GM21619 (cell line): ENCODE measurements around the gene CDH22.

ENCODE experiments used
- ATAC-seq: cut with Tn5 transposase; IDR thresholded peaks from one replicate; pipeline ENCODE4 v1.9.1; 2021; ENCODE audit not compliant: unreplicated experiment

Gene CDH22

GRCh38 chr20:46243707-46244628, 64.3 kb downstream of the CDH22 start:
- ATAC-seq, result no peak

- ATAC-seq, result no peak
These were observed 65.9 kb downstream of the CDH22 start for GRCh38 chr20:46242390-46242789.

GRCh38 chr20:46240881-46241280, 67.4 kb downstream of the CDH22 start:
- no peak for ATAC-seq

DNA sequence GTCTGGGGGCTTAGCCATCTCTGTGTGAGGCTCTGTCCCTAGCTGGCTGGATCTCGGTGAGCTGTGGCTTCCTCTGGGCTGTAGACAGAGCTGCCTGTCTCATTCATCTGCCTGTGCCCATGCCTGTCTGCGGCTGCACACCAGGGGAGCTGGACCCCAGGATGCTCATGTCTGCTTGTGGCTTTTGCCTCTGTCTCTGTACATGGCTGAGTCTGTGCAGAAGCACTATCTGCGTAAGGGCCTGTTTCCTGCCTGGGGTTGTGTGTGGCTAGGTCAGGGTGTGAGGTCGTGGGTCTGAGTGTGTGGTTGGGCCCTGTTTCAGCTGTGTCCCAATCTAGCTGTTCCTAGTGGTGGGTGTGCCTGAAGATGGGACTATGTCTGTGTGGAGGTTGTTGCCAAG, 68.2 kb downstream of the CDH22 start:
- no peak for ATAC-seq

DNA sequence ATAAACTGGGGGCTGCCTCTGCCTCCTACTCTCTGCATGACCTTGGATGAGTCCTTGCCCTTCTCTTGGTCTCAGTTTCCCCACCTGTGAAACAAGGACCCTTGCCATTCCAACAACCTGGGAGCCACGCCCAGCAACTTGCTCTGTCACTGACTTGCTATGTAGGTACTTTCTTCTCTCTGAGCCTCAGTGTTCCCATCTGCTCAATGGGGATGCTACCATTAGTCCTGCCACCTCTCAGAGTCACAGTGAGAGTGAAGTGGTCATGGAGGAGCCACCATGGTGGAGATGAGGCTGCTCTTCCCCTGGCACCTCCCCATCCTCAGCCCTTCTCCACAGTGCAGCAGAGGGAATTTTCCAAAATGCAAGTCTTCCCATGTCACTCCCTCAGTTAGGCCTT, 70.6 kb downstream of the CDH22 start:
- ATAC-seq, result no peak

GRCh38 chr20:46237227-46237626, 71.1 kb downstream of the CDH22 start:
- no peak for ATAC-seq

DNA sequence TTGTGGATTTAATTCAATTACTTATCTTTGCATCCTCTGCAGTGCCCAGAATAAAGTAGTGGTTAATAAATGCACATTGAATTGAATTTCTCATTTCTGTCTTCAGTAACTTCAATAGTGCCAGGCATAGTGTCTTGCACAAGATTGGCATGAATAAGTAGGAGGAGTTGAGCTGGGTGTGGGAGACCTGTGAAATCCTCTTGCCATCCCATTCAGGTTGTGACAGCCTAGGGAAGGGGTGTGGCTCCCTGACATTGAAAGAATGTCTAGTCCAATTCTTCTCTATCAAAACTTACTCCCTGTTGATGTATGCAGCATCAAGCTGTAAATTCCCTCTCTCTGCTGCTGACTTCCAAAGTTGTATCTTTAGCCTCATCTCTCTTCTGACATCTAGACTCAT, 73.2 kb downstream of the CDH22 start:
- ATAC-seq, result no peak

DNA sequence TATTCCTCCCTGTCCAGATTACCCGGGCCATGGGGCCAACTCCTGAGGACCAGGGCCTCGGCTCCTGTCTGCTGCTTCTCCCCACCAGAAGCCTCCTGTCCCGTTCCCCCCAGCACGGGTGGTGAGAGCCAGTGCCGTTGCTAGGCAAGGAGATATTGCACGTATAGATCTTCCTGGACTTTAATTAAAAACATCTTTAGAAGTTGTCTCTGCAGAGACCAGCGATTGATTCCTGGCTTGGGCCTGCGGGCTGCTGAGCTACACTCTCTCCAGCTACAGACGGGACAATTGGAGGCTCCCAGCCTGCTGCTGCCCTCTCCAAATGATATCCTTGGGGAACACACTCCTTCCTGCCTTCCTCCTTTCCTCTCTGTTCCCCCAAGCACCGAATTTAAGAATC, 74.6 kb downstream of the CDH22 start:
- no peak for ATAC-seq

DNA sequence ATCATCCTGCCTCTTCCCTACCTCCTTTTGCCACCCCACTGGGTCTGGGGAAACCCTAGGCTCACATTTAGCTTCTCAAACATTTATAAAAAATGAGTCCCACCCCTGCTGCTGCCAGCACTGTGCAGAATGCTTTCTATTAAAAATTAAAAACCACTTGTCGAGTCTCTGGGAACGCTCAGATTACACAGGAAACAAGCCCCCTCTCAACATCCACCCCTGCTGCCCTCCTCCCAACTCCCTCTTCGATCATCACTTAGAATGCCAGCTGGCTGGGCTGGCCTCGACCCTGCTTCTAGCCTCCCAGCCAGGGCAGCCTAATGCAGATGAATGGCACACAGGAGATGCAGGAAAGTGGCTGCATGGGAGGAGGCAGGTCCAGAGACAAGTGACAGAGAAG, 75.8 kb downstream of the CDH22 start:
- no peak for ATAC-seq

DNA sequence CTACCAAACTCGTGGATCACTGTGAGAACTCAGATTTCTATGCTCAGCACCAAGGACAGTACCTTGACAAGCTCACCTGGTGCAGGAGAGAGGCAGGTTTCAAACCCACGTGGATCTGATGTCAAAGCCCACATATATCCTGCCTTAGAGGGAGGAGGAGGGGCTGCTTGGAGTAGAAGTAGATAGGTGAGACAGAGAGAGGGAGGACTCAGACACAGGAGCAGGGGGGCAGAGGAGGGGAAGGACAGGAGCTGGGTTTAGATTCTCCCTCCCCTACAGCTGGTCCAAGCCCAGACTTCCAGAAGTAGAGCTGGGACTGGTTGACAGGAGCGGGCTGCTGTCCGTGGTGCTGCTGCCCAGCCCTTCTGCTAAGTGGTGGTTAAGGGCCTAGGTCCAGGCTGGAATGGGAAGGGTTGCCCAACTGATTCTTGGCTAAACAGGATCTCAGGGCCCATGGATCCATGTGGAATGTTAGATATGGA, 77.5 kb downstream of the CDH22 start:
- no peak for ATAC-seq

DNA sequence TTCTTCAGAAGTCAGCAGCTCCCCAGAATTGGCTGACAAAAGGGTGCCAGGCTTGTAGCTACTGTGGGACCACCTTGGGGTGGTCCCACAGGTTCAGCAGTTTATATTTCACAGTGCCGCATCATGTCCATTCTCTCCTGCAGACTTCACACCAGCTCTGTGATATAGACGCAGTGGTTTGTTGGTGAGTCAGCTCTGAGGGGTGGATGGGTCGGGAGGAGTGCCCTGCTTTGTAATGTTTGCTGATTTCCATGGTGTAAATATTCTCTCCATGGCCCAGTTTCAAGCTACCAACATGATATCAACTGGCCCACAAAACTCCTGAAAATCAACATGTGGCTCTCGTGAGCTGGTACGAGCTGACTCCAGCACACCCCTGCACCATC, 78.2 kb downstream of the CDH22 start:
- no peak for ATAC-seq

GRCh38 chr20:46229478-46230105, 78.7 kb downstream of the CDH22 start:
- no peak for ATAC-seq

GRCh38 chr20:46228670-46229069, 79.6 kb downstream of the CDH22 start:
- ATAC-seq, result no peak

GRCh38 chr20:46227272-46227767, 81.0 kb downstream of the CDH22 start:
- no peak for ATAC-seq

GRCh38 chr20:46226602-46227001, 81.7 kb downstream of the CDH22 start:
- ATAC-seq, result no peak

DNA sequence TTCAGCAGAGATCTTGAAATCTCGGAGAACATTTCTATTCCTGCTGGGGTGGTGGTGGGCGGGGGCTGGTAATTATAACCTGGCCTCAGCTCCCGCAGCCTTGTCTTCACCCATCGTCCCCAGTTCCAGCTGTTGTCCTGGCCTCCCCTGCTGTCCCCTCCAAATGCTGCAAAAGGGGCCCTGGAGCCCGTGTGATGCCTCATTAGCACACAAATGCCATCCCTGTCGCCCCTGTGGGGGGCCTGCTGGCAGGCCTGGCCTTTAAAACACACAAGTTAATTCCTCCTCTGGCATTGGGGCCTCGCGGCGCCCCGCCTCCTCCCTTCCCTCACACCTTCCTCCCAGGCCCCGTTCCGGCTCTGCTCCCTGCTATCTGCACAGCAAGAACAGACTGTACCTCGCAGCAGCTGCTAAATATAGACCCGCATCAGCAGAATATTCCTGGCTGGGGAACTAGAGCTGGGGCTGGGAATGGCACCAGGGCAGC, 85.7 kb downstream of the CDH22 start:
- no peak for ATAC-seq

GRCh38 chr20:46221256-46221833, 87.0 kb downstream of the CDH22 start:
- ATAC-seq, result no peak

GRCh38 chr20:46220455-46221207, 87.7 kb downstream of the CDH22 start:
- ATAC-seq, result no peak

DNA sequence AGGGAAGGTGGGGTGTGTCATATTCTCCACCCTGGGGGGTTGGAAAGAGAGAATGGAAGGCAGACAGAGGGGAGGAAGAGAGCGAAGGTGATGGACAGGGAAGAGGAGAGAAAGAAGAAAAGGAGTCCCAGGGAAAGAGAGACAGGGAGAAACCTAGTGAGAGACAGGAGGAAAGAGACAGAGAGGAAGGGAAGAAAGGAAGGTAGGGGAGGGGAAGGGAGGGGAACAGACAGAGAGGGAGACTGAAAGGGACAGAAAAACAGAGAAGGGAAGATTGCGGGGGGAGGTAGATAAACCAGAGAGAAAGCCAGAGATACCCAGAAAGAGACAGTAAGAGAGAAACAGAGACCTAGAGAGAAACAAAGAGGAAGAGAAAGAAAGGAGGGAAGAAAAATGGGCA, 88.4 kb downstream of the CDH22 start:
- no peak for ATAC-seq

- no peak for ATAC-seq
These were observed 89.1 kb downstream of the CDH22 start for GRCh38 chr20:46219190-46219589.

DNA sequence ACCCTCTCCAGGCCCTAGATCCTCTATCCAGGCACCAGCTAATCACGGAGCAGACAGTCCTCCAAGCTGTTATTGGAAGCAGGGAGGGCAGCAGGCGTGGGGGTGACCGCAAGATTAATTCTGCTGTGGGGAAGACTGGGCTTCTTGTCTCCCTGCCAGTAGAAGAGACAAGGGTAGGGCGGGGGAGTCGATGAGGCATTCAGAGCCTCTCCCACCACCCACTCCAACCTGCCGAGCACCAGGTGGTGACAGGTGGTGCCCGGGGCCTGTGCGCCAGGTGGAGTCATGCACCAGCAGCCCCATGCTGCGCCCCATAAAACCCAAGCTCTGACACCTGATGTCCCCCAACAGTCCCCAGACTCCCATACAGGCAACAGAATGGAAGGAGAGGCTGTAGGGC, 89.6 kb downstream of the CDH22 start:
- no peak for ATAC-seq
